Stimulated activated CD8-positive, alpha-beta memory T cell treated with anti-CD3 and anti-CD28 coated beads, Interleukin-15, amount 100 ng/mL, for 48 hours (primary cell): Measurements from ENCODE around the gene PHLDA3.
"Not testable (repeated sequence)": the region's sequence is repeated elsewhere in the genome, so short reads cannot be mapped to it uniquely, and the experiment has no call there.

ENCODE experiments used
- DNase-seq, 2 donors: peaks; one replicate each; pipeline ENCODE4 v3.0.0-alpha.2; 2020; ENCODE audit warnings: low read depth in 2 of 2

PHLDA3 gene

GRCh38 chr1:201503397-201504176, 34.6 kb upstream of the PHLDA3 start:
- DNase-seq, result no peak

GRCh38 chr1:201502511-201502857, 33.5 kb upstream of the PHLDA3 start:
- DNase-seq, result no peak

- DNase-seq, result no peak
Measured at GRCh38 chr1:201501812-201502510, 33.0 kb upstream of the PHLDA3 start.

- no peak for DNase-seq
Measured at GRCh38 chr1:201501144-201501543, 32.2 kb upstream of the PHLDA3 start.

GRCh38 chr1:201500670-201501120, 31.7 kb upstream of the PHLDA3 start:
- no peak for DNase-seq

- DNase-seq, result no peak
Measured at GRCh38 chr1:201499795-201500669, 31.0 kb upstream of the PHLDA3 start.

GRCh38 chr1:201499191-201499590, 30.2 kb upstream of the PHLDA3 start:
- no peak for DNase-seq

GRCh38 chr1:201498621-201499020, 29.6 kb upstream of the PHLDA3 start:
- DNase-seq, result no peak

GRCh38 chr1:201497935-201498509, 29.0 kb upstream of the PHLDA3 start:
- no peak for DNase-seq

GRCh38 chr1:201496296-201496690, 27.3 kb upstream of the PHLDA3 start:
- no peak for DNase-seq

GRCh38 chr1:201495551-201496295, 26.7 kb upstream of the PHLDA3 start:
- no peak for DNase-seq

- no peak for DNase-seq
Measured at GRCh38 chr1:201493757-201494617, 25.0 kb upstream of the PHLDA3 start.

GRCh38 chr1:201493026-201493656, 24.2 kb upstream of the PHLDA3 start:
- DNase-seq, result not testable (repeated sequence)

- no peak for DNase-seq
Measured at GRCh38 chr1:201491896-201492511, 23.0 kb upstream of the PHLDA3 start.

- DNase-seq, result no peak
Measured at GRCh38 chr1:201490708-201491131, 21.7 kb upstream of the PHLDA3 start.

- no peak for DNase-seq
Measured at GRCh38 chr1:201489643-201490261, 20.8 kb upstream of the PHLDA3 start.

GRCh38 chr1:201488830-201489589, 20.0 kb upstream of the PHLDA3 start:
- DNase-seq, result no peak

GRCh38 chr1:201487742-201488141, 18.8 kb upstream of the PHLDA3 start:
- DNase-seq, result no peak
